Loucy (cell line): Measurements from ENCODE around the gene TM9SF2.

Experiments
- EZH2phosphoT487 ChIP-seq: fragments of 200-600 bp; IDR thresholded peaks from 2 replicates; pipeline ENCODE4 v1.6.1; 2018; ENCODE audit warnings: antibody characterized with exemption, mild to moderate bottlenecking, moderate library complexity, borderline replicate concordance
- TF ChIP-seq, protein P1 (sequence below): fragments of 200-600 bp; sonication (generic); conservative IDR thresholded peaks from 2 replicates; pipeline ENCODE4 v1.5.1; 2014; ENCODE audit warnings: mild to moderate bottlenecking, antibody characterized with exemption, low read length

DNA sequence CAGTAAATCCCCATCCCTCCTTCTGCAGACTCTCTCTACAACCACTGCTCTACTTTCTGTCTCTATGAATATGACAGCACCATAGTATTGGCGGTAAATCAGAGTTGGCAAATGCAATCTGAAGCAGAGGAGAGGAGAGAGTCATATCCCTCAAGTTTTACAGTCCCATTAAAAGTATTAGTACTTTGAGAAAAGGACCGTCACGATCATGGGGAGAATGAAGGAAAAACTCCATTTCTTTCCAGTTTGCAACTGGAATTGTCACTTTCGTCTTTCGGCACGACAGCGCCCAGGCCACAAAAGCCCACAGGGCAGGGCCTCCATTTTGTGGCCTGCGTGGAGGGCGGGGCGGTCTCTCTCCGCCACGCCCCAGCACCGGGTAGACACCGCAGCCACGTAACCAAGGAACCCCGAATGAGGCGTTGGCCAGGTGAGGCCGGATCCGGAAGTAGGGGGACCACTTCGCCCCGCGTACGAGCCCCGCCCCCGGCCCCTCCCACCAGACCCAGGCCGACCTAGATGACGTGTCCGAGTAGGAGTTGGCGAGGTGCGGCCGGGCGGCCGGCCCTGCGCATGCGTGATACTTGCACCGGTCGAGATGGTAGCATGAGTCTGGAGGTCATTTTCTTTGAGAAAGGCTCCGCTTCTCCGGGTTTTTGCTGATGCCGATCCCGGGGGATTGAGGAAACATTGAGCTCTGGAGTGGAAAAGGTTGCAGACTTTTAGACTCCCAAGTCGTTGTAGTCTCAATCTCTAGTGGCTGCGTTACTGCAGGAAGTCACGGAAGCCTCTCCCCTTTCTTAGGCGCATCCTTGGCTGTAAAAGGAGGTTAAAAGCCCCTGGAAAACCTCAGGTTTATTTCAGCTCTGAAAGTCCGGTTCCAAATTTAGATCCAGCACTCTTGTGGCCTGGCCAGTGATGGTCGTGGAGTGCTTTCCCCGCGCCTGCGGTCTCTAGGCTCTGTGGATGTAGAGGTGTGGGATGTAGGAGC, 2.8 kb upstream of the TM9SF2 start:
- TF ChIP-seq, protein P1, sequence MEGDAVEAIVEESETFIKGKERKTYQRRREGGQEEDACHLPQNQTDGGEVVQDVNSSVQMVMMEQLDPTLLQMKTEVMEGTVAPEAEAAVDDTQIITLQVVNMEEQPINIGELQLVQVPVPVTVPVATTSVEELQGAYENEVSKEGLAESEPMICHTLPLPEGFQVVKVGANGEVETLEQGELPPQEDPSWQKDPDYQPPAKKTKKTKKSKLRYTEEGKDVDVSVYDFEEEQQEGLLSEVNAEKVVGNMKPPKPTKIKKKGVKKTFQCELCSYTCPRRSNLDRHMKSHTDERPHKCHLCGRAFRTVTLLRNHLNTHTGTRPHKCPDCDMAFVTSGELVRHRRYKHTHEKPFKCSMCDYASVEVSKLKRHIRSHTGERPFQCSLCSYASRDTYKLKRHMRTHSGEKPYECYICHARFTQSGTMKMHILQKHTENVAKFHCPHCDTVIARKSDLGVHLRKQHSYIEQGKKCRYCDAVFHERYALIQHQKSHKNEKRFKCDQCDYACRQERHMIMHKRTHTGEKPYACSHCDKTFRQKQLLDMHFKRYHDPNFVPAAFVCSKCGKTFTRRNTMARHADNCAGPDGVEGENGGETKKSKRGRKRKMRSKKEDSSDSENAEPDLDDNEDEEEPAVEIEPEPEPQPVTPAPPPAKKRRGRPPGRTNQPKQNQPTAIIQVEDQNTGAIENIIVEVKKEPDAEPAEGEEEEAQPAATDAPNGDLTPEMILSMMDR = no peak
- TF ChIP-seq EZH2phosphoT487 = no peak
